GM21723 (cell line): ENCODE results near the gene XYLT1.

ENCODE experiments used
- ATAC-seq: cut with Tn5 transposase; IDR thresholded peaks from one replicate; pipeline ENCODE4 v1.9.1; 2021; ENCODE audit warnings: mild to moderate bottlenecking, moderate library complexity; ENCODE audit not compliant: unreplicated experiment

XYLT1 gene

DNA sequence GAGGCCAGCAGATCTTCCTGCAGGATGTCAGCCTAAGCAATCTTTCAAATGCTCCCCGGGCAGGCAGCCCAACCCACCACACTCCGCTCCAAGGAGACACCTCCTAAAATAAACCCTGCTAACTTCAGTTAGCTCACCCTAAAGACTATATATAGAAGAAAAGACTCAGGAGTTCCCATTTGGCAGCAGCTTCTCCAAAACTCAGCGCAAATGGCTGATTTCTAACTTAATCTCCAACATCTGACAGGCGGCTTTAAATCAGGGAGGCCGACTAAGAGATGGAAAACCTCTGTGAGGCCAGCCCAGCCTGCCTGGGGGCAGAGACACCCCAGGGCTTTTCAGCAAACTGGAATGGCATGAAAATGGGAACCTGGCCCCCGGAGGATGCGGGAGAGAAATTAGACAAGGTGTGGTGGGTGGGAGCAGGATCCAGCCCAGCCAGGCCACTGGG is 91.6 kb downstream of the XYLT1 start:
- ATAC-seq: no peak

DNA sequence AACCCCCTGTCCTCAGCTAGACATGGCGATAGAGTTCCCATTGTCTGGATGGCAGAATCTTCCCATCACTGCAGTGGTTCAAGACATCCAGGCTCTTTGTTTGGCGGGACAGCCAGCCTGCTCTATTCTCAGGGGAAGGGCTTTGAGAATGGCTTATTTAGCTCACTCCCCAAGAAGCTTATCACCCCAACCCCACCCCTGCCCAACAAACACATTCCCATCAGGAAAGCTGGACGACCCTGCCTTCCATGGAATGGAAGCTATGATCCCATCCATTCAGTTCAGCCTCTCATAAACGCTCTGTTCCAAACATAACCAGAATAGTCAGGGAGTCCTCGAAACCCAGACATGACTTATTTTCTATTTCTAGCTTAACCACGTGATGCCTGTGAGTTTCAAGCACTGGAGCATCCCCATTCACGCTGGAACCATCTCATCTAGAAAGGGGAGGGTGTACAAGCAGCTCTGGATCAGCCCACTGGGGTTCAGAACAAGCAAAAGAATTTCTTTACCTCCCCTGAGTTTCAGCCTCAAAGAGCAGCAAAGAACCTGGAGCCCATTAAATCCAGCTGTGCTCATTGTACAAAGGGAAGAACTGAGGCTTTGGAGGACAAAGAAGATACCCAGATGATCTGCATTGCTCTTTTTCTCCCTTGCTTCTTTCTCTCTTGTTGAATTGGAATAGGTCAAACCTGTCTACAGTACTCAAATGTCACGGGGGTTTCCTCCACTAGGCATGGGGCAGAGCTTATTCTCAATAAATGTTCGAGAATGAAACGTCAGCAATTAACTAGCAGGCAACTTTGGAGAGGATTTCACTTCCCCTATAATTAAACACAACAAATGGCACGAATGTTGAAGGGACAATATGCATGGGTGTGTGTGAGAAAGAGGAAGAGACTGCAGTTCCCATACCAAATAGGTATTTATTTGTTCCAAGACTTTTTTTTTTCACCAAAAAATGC is 93.1 kb downstream of the XYLT1 start:
- no peak for ATAC-seq

DNA sequence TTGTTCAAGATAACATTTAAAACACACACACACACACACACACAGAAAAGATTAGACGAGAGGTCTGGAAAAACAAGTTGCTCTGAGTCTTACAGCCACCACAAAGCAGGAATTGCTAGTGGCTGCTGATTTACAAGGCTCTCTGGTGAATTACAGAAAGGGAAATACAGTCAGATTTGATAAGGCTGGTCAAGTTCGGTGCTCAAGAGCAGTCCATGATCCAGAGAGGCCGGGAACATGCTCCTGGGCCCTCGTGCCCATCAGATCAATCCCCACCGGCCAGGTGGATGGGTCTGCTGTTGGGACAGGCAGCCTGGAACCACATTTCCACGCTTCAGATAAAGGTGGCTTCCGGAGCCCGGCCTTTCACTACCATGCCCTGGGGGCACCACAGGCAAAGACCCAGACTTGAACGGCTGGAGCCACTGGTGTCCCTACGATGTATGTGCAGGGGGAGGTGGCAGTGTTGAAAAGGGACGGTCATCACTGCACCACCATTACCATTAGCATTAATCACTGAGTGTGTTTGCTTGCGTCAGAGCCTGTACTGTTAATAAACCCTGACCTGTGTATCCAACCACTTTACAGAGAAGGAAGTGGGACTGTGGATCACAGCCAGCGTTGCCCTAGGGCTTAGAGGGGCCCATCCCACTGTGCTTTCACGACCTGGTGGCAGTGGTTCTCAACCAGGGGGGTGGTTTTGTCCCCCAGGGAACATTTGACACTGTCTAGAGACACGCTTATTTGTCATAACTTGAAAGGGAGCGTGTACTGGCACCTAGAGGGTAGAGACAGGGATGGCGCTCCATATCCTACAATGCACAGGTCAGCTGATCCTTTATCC is 95.1 kb downstream of the XYLT1 start:
- no peak for ATAC-seq

GRCh38 chr16:17374668-17375255 is 96.0 kb downstream of the XYLT1 start:
- no peak for ATAC-seq

DNA sequence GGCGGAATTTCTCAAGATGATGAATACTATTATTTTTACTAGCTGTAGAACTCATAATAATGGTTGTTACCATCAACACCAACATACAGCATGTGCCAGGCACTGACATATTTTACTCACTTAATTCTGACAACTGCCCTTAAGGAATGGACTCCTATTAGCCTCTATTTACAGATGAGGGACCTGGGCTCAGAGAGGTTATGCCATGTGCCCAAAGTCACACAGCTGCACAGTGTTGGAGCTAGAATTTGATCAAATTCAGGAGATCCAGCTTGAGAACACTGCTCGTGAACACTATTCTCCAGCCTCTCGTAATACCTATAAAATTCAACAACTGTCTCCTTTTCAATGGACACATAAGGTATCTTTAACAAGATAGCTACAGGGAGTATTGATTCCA is 97.2 kb downstream of the XYLT1 start:
- no peak for ATAC-seq

GRCh38 chr16:17372386-17372785 is 98.4 kb downstream of the XYLT1 start:
- no peak for ATAC-seq

GRCh38 chr16:17371299-17371698 is 99.5 kb downstream of the XYLT1 start:
- no peak for ATAC-seq

- no peak for ATAC-seq
Measured at GRCh38 chr16:17370731-17371285, 100.0 kb downstream of the XYLT1 start.

- no peak for ATAC-seq
Measured at GRCh38 chr16:17370223-17370707, 100.5 kb downstream of the XYLT1 start.

DNA sequence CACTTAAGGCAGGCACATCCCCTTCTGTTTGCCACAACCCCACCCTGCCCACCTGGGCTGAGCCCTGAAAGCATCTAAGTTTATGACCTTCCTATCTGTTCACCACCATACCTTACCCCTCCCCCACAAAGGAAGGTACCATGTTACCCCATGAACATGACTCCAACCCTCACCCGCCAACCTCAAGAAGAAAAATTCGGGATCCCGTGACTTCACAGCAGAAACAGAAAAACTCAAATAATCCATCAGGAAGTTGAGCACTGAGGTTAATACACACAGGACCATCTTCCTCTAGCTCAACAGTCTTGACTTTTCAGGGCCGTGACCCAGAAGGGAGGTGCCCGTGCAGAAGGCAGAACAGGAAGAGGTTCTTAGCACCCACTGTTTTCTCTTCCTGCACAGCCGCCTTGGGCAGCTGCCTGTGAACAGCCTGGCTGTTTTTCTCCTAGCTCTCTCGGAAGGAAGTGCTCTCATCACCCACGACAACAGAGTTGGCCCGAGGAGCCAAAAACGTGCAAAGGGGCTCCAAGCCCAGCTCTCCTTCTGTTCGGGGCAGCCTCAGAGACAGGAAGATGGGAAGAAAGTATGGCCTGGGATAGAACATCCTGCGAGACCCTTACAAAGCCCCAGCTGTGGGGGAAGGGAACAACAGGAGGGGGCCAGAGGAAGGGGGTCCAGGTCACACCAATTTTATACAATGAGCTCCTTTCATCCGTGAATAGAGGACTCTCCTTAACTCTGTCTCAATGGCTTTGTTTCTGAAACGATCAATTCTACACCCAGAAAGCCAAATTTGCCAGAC is 101.1 kb downstream of the XYLT1 start:
- peak; percentile 81 for ATAC-seq

DNA sequence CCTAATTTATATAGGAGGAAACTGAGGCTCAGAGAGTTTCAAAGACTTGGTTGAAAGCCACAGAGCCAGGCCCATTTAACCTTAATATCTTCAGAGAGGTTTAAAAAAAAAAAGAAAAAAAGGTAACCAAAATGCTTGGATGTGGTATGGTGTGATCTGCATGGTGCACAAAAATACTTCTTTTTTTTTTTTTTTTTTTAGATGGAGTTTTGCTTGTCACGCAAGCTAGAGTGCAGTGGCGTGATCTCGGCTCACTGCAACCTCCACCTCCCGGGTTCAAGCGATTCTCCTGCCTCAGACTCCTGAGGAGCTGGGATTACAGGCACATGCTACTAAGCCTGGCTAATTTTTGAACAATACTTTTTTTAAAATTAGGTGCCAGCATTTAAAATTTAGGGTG is 101.8 kb downstream of the XYLT1 start:
- no peak for ATAC-seq

- ATAC-seq: no peak
Measured at GRCh38 chr16:17368446-17368845, 102.3 kb downstream of the XYLT1 start.

DNA sequence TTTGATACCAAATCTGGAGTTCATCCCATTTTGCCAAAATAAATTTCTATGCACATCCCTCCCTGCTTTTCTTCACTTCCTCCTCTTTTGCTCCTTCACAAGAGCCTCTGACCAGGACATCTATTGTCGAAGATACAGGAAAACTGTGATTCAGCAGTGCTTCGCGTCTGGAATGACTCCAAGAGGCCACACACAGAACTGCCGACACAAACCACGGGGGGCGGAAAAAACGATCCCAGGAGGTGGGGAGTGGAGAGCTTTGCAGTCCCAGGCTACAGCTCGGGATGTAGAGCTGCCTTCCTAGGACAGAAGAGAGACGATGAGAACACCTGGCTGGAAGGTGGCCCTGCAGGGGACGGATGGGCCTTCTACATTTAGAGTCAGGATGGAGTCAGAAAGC is 102.8 kb downstream of the XYLT1 start:
- ATAC-seq: no peak

GRCh38 chr16:17367036-17367435 is 103.7 kb downstream of the XYLT1 start:
- ATAC-seq: no peak

DNA sequence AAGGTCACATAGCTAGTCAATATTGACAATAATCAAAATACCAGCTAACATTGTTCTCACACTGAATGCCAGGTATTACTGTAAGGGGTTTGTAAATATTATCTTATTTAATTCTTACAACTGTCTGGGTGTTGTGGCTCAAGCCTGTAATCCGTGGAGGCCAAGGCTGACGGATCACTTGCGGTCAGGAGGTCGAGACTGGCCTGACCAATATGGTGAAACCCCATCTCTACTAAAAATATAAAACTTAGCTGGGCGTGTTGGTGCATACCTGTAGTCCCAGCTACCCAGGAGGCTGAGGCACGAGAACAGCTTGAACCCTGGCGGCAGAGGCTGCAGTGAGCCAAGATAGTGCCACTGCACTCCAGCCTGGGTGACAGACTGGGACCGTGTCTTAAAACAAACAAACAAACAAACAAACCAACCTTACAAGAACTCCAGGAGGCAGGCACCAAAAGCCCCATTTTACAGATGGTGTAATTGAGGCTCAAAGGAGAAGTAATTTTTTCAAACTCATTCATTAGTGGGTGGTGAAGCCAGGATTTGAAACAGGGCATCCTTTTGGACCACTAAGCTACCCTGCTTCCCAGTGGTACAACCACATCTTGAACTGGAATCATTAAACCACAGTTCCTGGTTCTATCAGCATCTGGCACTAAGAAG is 104.3 kb downstream of the XYLT1 start:
- ATAC-seq: no peak

- no peak for ATAC-seq
Measured at GRCh38 chr16:17365591-17366298, 105.0 kb downstream of the XYLT1 start.

DNA sequence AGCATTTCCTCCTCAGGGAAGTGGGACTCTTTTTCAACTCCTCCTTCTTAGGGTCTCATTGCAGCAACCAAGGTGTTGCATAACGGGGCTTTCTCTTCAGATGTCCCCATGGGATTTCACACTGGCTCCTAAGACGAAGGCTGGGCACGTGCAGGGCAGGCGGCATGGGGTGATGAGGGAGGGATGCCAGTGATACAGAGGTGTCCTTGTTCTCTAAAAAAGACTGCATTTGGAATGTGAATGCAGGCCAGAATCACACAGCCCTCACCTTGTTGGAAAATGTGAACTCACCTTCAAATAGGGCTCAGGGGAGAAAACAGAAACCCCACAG is 105.6 kb downstream of the XYLT1 start:
- ATAC-seq: no peak

- no peak for ATAC-seq
Measured at GRCh38 chr16:17364319-17365210, 106.2 kb downstream of the XYLT1 start.
